OCI-LY7 (cell line): ENCODE data around the gene KIAA1958.

ENCODE experiments used
- CTCF ChIP-seq: fragments of 200-600 bp; sonication (generic); conservative IDR thresholded peaks from 2 replicates; pipeline ENCODE4 v1.5.1; 2014; ENCODE audit warnings: mild to moderate bottlenecking, antibody characterized with exemption, low read length, moderate library complexity, mixed read lengths
- EZH2phosphoT487 ChIP-seq: fragments of 200-600 bp; sonication (generic); IDR thresholded peaks from 2 replicates; pipeline ENCODE4 v1.6.1; 2018; ENCODE audit warnings: low read depth, borderline replicate concordance, mild to moderate bottlenecking, mixed run types, antibody characterized with exemption, low read length, moderate library complexity, mixed read lengths

- no peak for TF ChIP-seq CTCF
- TF ChIP-seq EZH2phosphoT487: no peak
Measured at GRCh38 chr9:112694706-112695555, 208.3 kb downstream of the KIAA1958 start.
